ENCODE results near the gene FAM47E. TPM values are rescaled to one million over a fixed set of nuclear protein-coding genes. Genes with fewer than 3 reads are reported as not detected.
"Not testable (repeated sequence)": the region's sequence is repeated elsewhere in the genome, so short reads cannot be mapped to it uniquely, and the experiment has no call there.

The FAM47E gene
- total RNA-seq, 2 donors from 2014 or later, result 6.1 to 6.5 TPM

GRCh38 chr4:76216975-76217814 is 34.3 kb upstream of the FAM47E start:
- intact Hi-C loops (cut with DNase I, micrococcal nuclease), result no loop called here
- ATAC-seq (no peak), DNase-seq (no peak)

GRCh38 chr4:76219299-76220055 is 32.0 kb upstream of the FAM47E start:
- intact Hi-C loops (cut with DNase I, micrococcal nuclease), result no loop called here
- DNase-seq (no peak), ATAC-seq (peak; percentile 46)

GRCh38 chr4:76224171-76224570 is 27.4 kb upstream of the FAM47E start:
- DNase-seq, result no peak
- ATAC-seq, result peak; percentile 57
- intact Hi-C loops (cut with DNase I, micrococcal nuclease), result no loop called here

GRCh38 chr4:76226418-76226817 is 25.1 kb upstream of the FAM47E start:
- ATAC-seq, result peak; percentile 72
- DNase-seq, result peak in 1 of 2 donors; percentile 40
- intact Hi-C loops (cut with DNase I, micrococcal nuclease), result no loop called here

GRCh38 chr4:76232681-76233080 is 18.8 kb upstream of the FAM47E start:
- no peak for DNase-seq
- intact Hi-C loops (cut with DNase I, micrococcal nuclease), result no loop called here
- no peak for ATAC-seq

GRCh38 chr4:76233083-76233482 is 18.4 kb upstream of the FAM47E start:
- DNase-seq (no peak), ATAC-seq (no peak)
- intact Hi-C loops (cut with DNase I, micrococcal nuclease), result no loop called here

GRCh38 chr4:76233529-76233928 is 18.0 kb upstream of the FAM47E start:
- intact Hi-C loops (cut with DNase I, micrococcal nuclease), result no loop called here
- ATAC-seq (no peak), DNase-seq (no peak)

DNA sequence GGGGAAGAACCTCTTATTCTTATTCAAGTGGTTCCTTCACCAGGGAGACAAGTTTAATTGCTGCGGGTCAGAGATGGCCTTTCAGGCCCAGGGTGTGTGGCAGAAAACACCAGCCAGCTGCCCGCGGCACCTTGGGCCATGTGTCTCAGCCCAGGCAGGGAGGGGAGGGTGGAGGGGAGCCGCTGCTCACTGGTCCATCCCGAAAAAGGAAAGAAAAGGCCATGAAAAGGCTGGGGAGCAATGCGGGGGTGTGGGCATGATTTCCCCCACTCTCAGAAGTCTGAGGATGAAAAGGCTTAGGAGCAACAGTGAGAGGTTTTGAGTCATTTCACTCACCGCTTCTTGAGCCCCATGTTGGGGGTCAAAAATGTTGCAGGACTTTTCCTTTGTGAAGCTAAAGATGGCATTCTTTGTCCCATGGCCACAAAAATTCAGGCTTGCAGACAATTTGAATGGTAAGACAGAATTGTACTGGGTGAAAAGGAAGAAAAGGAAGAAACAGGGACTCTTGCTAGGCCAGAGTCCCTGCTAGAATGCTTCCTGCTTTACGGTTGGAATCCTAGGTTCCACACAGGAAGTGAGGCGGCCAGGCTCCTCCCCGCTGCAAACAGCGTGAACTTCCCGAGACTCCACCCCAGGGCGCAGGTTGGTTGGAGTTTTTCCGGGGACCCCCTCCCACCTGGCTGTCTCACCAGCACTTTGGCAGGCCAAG is 17.4 kb upstream of the FAM47E start:
- ATAC-seq, result no peak

DNA sequence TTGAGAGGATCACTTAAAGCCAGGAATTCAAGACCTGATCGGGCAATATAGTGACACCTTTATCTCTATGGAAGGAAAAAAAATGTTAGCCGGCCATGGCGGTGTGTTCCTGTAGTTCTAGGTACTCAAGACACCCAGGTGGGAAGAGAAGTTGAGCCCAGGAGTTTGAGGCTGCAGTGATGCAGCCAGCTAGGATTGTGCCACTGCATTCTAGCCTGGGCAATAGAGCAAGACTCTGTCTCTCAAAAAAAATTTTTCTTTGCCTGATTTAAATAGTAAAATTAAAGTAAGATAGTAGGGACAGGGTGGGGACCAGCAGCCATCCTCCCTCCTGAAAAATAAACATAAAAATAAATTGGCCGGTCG is 16.9 kb upstream of the FAM47E start:
- DNase-seq (no peak), ATAC-seq (no peak)
- intact Hi-C loops (cut with DNase I, micrococcal nuclease), result no loop called here

More for the DNA sequence above, 17.4 kb upstream of the FAM47E start:
- intact Hi-C loops (cut with DNase I, micrococcal nuclease), result no loop called here
- peak; percentile 28 to 71 for DNase-seq

DNA sequence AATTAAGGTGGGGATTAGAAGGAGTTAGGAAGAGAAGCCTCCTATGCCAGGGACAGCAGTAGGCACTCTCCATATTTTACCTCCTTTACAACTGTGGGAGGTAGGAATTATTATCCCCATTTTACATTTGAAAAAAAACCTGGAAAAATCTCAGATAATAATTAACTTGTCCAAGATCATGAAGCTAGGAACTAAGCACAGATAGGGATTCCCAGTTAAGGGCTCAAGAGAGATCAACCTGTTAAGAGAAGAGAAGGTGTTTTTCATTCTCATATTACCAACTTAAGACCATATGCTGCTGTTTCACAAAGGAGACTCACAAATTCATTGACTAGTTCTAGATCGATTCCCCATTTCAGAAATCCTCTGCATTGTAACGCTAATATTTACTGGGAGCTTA is 16.1 kb upstream of the FAM47E start:
- peak; percentile 2 for ATAC-seq
- intact Hi-C loops (cut with DNase I, micrococcal nuclease), result no loop called here
- no peak for DNase-seq

- intact Hi-C loops (cut with DNase I, micrococcal nuclease), result no loop called here
- ATAC-seq, result peak; percentile 86
- no peak for DNase-seq
Measured at GRCh38 chr4:76235915-76236314, 15.6 kb upstream of the FAM47E start.

DNA sequence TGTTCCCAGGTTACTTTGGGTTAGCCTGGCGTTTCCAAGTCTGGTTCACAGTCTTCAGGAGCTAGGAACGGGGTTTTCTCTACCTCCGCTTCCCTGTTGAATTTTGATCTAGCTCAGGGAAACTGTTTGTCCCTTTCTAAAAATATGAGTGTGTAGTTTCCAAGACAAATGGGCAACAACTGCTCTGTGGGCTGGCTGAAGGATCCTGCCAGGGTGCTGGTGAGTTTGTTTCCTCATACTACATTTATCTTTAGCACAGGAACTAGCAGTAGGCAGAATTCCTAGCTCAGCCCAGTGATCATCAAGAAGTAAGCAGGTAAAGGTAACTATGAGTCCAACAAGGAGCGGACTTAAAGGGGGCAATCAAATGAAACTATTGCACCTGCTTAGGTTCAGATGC is 13.3 kb upstream of the FAM47E start:
- DNase-seq (no peak), ATAC-seq (no peak)
- intact Hi-C loops (cut with DNase I, micrococcal nuclease), result no loop called here

- intact Hi-C loops (cut with DNase I, micrococcal nuclease), result no loop called here
- no peak for ATAC-seq
- no peak for DNase-seq
Measured at GRCh38 chr4:76238701-76239100, 12.8 kb upstream of the FAM47E start.

DNA sequence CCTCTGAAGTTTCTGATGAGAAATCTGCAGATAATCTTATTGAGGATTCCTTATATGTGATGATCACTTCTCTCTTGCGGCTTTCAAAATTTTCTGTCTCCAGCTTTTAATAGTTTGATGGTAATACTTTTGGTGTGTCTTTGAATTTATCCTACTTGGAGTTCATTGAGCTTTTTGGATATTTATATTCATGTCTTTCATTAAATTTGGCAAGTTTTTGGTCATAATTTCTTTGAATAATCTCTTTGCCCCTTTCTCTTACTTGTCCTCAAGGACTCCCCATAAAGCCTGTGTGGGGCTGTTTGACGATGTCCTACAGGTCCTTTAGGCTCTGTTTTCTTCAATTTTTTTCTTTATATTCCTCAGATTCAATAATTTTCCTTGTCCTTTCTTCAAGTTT is 11.3 kb upstream of the FAM47E start:
- DNase-seq, result no peak
- intact Hi-C loops (cut with DNase I, micrococcal nuclease), result no loop called here
- no peak for ATAC-seq

DNA sequence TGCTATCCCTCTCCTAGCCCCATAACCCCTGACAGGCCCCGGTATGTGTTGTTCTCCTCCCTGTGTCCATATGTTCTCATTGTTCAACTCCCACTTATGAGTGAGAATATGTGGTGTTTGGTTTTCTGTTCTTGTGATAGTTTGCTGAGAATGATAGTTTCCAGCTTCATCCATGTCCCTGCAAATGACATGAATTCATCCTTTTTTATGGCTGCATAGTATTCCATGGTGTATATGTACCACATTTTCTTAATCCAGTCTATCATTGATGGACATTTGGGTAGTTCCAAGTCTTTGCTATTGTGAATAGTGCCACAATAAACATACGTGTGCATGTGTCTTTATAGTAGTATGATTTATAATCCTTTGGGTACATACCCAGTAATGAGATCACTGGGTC is 7.6 kb upstream of the FAM47E start:
- ATAC-seq; DNase-seq; intact Hi-C loops (cut with DNase I, micrococcal nuclease): not testable (repeated sequence)

GRCh38 chr4:76246025-76246424 is 5.5 kb upstream of the FAM47E start:
- ATAC-seq (peak; percentile 54), DNase-seq (no peak)
- intact Hi-C loops (cut with DNase I, micrococcal nuclease), result no loop called here

GRCh38 chr4:76246852-76247251 is 4.7 kb upstream of the FAM47E start:
- DNase-seq (no peak), ATAC-seq (no peak)
- intact Hi-C loops (cut with DNase I, micrococcal nuclease), result no loop called here

DNA sequence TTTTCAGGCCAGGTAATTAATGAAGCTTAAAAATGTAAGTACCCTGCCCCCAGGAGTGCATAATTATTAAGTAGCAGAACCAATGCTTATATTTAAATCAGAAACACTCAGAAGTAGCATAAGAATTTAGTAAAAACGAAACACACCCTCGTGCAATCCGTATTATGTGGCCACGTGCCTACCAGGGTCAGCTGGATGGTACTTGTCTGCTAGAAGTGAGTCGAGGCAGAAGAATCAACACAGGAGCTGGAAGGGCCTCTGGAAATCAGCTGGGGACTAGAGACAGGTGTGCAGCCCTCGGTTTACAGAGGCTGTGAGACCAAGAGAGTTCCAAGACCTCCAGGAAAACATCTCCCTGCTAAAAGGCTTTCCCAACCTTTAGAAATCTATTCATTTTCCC is 559 bp upstream of the FAM47E start:
- peak; percentile 30 for ATAC-seq
- intact Hi-C loops (cut with DNase I, micrococcal nuclease), result loop anchor here in 1 of 2 donors (5.0 kb wide), 1 partner anchor 74 kb away; no protein-coding TSS in a partner anchor
- peak in 1 of 2 donors; percentile 31 for DNase-seq

- intact Hi-C loops (cut with DNase I, micrococcal nuclease), result loop anchor here in 1 of 2 donors (5.0 kb wide), 1 partner anchor 75 kb away; no protein-coding TSS in a partner anchor
- DNase-seq (no peak), ATAC-seq (no peak)
Measured at GRCh38 chr4:76252271-76252653, 741 bp downstream of the FAM47E start.
